Cardiac septum (tissue), 1 donor: ENCODE results near the gene GIGYF1. TPM values are rescaled to one million over a fixed set of nuclear protein-coding genes. Genes with fewer than 3 reads are reported as not detected.

Experiments
- DNase-seq: peaks from one replicate; pipeline ENCODE4 v3.0.0-alpha.2; 2020; ENCODE audit warnings: low spot score
- intact Hi-C: fragments of 100-400 bp; cut with DNase I; formaldehyde crosslinking; loops from one replicate; pipeline ENCODE4 v1.14.0; 2022
- total RNA-seq: library from RNA; stranded (reverse); fragmentation: NEBNext Ultra II Directional; extraction: Animal tissue kit (Norgen Biotek cat#: 25700); gene quantifications from one replicate; pipeline ENCODE4 v1.2.1, GENCODE V29; 2021
- donor health status: DM: no; HTN: no; CAD: no.

Gene GIGYF1
- total RNA-seq, 1 donor from 2014 or later = 23.9 TPM

DNA sequence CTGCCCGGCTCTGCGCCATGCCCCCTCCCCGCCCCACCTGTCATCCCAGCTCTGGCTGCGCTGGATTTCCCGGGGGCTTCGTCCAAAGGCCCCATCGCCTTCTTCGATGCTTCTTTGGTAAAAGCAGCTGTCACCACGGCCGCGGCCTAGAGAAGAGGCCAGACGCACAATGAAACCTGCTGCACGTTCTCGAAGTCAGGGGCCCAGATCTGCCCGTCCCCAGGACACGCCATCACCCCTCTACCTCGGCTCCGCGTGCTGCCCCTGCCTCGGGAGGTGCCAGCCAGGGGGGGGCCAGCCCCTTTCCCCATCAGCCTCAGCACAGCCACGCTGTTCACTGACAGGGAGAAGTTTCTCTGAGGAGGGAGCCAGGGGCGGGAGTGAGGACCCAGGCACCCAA, 6.8 kb downstream of the GIGYF1 start:
- DNase-seq = no peak
- intact Hi-C loops = no loop called here

DNA sequence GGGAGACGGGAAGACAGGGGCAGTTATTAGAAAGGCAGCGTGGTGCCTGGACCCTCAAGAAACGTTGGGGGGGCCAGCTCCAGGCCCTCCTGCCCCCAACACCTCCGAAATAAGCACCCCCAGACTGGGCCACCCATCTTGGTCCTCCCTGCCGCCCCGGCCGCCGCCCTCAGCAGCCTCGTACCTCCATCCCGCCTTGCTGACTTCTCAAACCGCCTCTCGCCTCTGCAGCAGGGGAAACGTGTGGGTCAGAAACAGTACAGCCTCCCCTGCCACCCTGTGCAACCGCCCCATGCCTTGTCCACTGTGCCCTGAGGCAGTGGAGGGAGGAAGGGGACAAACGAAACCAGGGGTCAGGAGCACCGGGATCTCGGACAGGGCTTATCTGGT, 7.2 kb downstream of the GIGYF1 start:
- intact Hi-C loops = no loop called here
- DNase-seq = no peak

DNA sequence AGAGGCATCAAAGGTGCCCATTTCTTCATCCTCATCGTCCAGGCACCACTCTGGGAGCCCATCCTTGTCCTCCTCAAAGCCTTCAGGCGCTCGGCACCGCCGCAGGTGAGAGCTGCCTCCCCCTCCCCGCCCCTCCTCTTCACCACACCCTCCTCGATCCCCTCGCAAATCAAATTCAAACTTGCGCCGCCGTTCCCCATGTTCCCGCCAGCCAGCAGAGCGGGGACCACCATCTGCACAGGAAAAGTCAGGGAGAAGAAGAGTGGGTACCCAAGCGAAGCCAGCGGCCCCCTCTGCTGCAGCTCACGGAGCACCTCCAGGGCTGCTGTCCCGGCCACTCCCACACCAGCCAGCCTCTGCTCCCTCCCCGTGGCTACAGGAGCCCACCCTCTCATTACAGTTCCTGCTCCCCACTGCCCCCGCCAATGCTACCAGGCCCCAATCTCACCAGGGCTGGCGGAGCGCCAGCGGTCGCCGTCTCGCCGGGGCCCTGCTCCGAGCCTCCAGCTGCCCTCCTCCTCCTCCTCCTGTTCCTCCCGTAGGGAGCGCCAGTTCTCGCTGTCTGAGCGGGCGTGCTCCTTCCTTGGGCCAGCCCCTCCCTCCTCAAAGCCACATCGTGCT, 7.7 kb downstream of the GIGYF1 start:
- peak; percentile 43 for DNase-seq
- intact Hi-C loops = no loop called here

DNA sequence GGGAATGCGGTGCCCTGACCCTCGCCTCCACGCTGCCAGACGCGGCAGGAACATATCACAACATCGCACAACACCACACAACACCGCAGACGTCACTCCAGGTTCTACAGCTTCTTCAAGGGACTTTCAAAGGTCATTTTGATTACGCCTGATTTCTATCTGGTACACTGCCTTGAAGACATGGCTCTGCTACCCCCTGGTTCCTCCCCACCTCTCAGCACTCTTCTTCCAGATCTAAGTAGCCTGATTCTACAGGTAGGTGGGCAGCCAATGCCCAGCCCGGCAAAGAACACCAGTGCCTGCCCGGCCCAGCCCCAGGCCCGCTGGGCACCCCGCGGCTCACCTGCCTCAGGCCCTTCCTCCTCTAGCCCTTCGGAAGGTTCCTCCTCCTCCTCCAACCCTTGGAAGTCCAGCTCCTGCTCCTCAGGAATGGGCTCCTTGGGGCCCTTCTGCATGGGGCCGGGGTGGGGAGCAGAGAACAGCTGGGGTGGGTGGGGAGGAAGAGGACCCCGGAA, 8.4 kb downstream of the GIGYF1 start:
- intact Hi-C loops = no loop called here
- peak; percentile 53 for DNase-seq

DNA sequence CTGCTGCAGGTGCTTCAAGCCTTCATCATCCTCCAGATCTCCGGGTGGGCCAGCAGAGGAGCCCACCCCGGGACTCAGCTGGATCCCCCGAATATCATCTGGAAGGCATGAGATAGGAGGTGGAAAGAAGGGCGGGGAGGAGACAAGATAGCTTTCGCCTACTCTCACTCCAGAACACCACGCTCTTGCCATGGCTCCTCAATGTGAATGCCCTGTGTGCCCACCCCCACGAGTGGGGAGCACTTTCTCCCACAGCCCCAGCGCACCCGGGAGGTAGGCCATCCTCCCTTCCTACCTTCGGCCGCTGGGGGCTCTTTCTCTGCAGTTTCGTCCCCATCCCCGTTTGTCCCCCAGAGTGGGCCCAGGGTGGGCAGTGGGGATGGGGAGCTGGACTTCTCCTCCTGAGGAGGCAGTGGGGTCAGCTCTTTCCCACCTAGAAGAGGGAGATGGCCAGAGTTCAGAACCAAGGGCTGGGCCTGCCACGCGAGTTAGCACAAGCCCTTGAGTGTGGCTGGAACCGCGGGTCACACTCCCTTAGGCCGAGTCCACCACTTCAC, 8.9 kb downstream of the GIGYF1 start:
- intact Hi-C loops = no loop called here
- peak; percentile 49 for DNase-seq

DNA sequence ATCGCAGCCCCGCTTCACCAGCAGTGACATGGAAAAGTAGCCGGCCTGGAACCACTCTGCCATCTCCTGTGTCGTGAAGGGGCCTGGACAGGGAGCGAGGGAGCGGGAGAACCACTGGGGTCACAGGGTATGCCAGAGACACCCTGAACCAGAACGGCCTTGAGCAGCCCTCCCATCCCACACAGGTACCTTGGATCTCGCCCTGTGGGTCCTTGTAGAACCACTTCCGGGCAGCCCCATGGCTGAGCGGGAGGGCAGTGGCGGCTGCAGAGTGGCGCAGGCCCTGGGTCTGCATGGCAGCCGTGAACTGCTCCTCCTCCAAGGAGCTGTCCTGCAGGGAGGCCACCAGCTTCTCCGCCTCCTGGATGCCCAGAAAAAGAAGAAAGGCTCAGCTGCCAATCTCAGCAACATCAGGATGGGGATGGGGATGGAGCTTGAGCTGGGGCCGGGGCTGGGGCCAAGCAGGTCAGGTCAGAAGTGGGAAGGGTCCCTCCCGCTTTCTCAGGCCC, 9.5 kb downstream of the GIGYF1 start:
- peak; percentile 46 for DNase-seq
- intact Hi-C loops = no loop called here

DNA sequence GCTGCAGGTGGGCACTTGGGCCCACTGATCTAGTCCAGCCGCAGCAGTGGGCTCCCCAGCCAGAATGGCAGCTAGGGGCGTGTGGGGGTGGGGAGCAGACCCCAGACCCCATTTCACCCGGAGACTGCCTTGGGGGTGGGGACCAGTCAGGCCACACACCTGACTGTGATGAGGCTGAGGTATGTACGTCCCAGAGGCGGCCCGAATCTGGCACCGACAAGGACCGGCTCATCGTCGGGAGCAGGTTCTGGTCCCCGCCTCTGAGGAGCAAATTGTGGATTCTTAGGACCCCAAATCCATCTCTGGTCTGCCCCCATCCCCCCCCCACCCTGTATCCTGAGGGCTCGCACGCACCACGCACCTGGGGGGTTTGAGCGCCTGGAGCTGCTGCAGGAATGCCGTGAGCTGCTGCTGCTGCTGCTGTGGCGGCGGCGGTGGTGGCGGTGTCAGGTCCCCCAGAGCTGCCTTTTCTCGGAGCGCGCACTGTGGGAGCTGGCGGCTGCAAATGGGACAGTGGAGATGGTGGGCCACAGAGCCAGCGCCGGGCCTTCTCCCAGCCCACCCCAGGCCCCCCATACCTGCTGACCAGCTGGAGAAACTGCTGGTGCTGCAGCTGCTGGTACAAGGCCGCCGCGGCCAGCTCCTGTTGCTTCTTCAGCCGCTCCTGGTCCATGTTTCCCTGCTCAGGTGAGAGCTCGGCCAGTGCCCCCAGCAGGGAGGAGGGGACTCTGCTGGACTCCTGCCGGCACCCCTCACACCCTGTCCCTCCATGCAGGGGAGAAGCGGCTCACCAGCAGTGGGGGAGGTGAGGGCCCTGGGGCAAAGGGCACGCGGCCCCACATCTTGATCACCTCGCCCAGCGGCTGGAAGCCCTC, 10.2 kb downstream of the GIGYF1 start:
- DNase-seq = no peak

DNA sequence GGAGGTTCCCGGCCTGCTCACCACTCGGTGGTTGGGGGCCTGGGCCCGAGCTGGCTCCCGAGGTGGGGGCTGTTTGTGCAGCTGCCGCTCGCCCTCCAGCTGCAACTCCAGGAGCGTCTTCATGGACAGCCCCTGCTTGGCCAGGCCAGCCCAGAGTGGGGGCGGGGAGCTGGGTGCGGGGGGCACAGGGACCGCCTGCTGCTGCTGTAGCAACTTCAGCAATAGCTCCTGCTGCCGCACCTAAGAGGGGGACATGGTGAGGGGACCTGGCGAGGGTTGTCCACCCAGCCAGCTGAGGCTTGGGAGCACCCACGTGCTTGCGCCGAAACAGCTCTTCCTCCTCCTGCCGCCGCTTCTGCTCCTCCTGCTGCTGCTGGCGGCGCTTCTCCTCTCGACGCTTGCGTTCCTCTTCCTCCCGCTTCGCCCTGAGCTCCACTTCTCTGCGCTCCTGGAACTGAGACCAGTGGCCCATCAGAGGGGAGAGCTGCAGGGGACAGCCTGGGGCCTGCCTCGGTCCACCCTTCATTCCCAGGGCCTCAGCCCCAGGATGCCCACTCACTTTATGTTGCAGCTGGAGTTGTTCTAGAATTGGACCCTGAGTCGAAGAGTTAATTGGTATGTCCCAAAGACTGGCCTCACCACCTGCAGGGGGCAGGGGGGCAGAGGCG, 10.9 kb downstream of the GIGYF1 start:
- no peak for DNase-seq

More for the DNA sequence above, 10.2 kb downstream of the GIGYF1 start:
- intact Hi-C loops = no loop called here

DNA sequence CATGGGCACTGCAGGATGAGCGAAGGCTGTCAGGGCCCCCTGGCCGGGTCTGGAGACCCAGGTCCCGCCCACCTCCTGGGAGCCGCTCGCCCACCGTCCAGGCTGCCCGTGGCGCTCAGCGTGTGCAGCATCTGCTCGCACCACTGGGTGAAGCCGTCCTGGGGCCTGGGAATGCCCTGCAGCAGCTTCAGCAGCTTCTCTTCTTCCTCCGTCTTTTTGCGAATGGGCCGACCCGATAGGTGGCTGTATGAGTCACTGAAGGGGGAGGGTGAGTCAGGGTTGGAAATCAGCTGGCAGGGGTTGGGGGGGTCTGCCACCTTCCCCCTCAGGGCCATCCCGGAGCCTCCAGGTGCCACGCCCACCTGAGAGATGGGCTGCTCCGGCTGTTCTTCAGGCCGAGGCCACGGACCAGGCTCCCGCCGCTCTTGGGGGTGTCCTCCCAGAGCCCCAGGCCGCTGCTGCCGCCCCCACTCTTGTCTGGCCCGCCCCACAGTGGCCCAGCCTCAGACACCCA, 11.8 kb downstream of the GIGYF1 start:
- DNase-seq = no peak
- intact Hi-C loops = no loop called here

More for the DNA sequence above, 10.9 kb downstream of the GIGYF1 start:
- intact Hi-C loops = no loop called here

DNA sequence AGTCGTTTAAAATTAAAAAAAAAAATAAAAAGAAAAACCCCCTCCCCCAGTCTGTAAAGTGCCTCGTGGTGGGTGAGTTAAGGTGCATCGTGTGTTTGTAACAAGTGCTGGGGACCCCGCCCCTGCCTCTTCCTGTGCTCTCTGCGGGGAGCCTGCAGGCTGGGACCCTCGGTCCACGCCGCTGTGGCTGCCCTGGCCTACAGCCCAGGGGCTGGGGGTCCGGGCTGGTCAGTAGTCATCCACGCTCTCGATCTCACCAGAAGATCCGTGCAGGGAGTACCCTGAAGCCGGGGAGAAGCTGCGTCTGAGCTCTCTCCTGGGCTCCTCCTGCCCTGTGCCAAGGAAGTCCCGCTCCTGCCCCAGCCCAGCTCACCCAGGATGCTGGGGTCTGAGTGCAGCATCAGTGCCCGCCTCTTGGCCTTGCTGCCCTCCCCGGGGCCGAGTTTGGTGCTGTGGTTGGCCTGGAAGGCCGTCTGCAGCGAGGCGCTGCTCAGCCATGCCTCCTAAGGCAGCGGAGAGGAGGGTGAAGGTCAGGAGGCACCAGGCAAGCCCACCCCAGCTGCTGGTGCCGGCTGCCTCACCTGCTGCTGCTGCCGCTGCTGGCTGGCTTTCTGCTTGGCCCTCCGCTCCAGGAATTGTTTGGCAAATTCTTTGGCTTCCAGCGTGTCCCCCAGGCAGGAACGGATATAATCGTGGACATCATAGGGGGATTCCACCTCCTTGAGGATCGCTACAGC, 12.4 kb downstream of the GIGYF1 start:
- no peak for DNase-seq
- intact Hi-C loops = no loop called here

DNA sequence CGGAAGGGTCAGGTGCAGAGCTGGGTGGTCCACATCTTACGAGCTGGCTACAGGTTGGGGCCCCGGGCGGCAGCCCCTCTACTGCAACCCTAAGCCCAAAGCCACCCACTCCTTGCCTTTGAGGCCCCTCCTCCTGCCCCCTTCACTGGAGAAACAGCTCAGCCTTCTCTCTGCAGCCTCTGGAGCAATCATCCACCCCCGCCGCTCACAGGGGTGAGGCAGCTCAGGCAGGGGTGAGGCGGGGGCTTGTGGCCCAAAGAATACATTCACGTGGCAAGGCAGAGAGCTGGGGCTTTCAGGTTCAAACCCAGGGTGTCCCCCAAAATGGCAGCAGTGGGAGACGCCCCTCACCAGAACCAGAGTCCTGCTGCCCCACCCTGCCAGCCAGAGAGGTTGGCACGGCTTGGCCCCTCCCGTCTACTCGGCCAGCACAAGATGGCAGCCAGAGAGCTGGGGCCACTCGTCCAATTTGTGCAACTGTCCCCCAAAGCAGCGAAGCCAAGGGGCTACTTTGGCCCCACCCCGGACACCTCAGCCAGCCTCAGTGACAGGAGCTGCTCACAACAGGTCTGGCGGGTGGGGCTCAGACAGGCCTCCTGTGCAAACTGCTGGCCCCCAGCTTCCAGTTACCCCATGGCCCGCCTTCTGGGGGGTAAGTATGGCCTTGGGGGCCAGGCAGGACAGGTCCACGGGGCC, 13.3 kb downstream of the GIGYF1 start:
- intact Hi-C loops = no loop called here
- DNase-seq = no peak

DNA sequence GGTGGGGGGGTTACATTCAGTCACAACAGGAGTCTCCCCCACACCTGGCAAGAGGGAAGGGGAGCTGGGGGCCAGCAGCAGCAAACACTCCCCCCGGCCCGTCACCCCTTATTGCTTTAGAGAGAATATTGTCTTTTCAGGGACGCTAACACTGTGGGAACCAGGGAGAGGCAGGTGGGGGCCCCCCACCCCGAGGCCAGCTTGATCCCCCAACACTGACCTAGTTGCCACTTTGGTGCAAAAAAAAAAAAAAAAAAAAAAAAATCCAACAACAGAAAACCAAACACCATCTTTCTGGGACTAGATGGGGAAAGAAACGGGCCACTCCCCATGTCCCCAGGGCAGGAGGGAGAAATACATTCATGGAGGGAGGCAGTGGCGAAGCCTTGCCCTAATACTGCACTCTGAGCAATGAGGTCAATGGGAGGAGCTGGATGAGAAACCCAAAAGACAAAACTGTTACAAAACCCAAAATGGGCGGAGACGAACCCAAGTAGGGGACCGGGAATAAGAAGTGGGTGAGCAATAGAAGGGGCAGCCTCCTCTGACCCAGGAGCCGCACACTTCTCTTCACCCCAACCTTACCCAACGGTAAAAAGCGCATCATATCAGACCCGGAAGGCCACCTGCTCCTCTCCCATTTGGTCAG, 14.0 kb downstream of the GIGYF1 start:
- intact Hi-C loops = no loop called here
- DNase-seq = no peak

DNA sequence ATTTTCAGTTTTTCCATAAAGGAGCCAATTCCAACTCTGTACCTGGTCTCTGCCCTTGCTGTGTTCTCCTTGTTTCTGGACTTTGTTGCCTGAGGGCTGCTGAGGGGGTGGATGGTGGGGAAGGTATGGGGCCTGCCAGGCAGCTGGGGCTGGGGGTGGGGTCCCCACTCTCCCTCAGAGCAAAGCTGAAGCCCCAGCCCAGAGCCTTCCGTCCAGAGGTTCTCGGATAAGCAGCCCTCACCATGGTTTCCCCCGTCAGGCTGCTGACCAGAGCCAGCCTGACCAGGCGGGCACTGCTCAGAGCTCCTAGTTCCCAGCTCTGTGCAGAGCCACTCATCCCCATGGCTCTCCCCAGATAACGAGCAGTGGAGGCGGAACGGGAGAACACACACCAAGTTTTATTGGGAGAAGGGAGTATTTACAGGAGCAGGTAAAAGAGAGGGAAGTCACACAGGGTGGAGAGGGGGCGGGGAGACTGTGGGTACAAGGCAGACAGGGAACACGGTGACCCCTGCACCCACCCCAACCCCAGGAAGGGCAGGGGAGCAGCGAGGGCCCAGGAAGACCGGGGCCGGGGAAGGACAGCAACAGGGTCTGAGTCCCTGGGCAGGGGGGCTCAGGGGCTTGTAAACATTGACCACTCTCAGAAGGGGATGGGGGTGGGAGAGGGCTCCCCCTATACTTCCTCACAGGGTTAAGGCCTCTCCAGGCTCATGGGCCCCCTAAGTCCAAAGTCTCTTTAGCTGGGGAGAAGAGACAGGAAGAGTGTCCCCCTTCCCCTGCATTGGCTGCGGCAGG, 14.7 kb downstream of the GIGYF1 start:
- intact Hi-C loops = no loop called here
- no peak for DNase-seq

DNA sequence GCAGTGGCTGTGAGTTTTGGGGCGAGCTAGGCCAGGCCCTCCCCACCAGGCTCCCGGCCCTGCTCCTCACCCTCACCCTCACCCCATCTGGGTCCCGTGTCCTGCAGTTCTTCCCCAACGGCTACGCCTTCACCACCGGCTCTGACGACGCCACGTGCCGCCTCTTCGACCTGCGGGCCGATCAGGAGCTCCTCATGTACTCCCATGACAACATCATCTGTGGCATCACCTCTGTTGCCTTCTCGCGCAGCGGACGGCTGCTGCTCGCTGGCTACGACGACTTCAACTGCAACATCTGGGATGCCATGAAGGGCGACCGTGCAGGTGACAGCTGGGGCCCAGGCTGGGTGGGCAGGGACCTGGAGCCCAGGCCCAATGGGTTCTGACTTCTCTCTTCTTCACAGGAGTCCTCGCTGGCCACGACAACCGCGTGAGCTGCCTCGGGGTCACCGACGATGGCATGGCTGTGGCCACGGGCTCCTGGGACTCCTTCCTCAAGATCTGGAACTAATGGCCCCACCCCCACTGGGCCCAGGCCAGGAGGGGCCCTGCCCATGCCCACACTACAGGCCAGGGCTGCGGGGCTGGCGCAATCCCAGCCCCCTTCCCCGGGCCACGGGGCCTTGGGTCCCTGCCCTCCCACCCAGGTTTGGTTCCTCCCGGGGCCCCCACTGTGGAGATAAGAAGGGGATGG, 15.6 kb downstream of the GIGYF1 start:
- no peak for DNase-seq
- intact Hi-C loops = no loop called here

DNA sequence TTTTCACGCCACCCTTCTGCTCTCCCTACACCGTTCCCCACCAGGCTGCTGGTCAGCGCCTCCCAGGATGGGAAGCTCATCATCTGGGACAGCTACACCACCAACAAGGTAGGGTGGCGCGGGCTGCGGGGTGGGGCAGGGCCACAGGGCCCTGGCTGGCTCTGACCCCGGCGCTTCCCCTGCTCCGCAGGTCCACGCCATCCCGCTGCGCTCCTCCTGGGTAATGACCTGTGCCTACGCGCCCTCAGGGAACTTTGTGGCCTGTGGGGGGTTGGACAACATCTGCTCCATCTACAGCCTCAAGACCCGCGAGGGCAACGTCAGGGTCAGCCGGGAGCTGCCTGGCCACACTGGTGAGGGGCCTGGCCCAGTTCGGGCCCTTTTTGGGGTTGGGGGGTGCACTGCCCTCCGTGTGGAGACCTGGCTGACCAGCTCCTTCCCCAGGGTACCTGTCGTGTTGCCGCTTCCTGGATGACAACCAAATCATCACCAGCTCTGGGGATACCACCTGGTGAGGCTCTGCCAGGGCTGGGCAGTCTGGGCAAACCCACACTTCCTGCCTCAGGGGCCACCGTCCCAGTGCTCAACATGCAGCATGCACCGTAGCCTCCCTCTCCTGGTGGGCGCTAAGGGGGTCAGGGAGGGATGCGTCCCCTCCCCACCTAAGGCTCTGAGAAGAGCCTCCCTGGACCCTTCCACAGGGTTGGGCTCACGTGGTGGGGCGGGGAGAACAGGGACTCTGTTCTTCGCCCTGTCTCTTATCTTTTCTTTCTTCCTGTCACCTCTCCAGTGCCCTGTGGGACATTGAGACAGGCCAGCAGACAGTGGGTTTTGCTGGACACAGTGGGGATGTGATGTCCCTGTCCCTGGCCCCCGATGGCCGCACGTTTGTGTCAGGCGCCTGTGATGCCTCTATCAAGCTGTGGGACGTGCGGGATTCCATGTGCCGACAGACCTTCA, 16.5 kb downstream of the GIGYF1 start:
- intact Hi-C loops = no loop called here
- DNase-seq = no peak
